ENCODE data around the gene CRIP1.

- TF ChIP-seq, protein P1, sequence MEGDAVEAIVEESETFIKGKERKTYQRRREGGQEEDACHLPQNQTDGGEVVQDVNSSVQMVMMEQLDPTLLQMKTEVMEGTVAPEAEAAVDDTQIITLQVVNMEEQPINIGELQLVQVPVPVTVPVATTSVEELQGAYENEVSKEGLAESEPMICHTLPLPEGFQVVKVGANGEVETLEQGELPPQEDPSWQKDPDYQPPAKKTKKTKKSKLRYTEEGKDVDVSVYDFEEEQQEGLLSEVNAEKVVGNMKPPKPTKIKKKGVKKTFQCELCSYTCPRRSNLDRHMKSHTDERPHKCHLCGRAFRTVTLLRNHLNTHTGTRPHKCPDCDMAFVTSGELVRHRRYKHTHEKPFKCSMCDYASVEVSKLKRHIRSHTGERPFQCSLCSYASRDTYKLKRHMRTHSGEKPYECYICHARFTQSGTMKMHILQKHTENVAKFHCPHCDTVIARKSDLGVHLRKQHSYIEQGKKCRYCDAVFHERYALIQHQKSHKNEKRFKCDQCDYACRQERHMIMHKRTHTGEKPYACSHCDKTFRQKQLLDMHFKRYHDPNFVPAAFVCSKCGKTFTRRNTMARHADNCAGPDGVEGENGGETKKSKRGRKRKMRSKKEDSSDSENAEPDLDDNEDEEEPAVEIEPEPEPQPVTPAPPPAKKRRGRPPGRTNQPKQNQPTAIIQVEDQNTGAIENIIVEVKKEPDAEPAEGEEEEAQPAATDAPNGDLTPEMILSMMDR (conservative IDR thresholded peaks at IDR 0.05; ENCODE audit: low read length), result no peak
- no peak for TF ChIP-seq EZH2phosphoT487 (IDR thresholded peaks at IDR 0.05; ENCODE audit: borderline replicate concordance)
Measured at GRCh38 chr14:105461903-105462302, 24.8 kb upstream of the CRIP1 start.
